Neuronal stem cell (in vitro differentiated cells): ENCODE measurements around the gene ASH1L.
"Not testable (repeated sequence)": the region's sequence is repeated elsewhere in the genome, so short reads cannot be mapped to it uniquely, and the experiment has no call there.

ENCODE experiments used
- DNase-seq: peaks from one replicate; pipeline ENCODE4 v3.0.0-alpha.2; 2013; ENCODE audit warnings: low spot score
- H2AFZ ChIP-seq: one replicate; pipeline ENCODE4 v1.6.1; 2013; ENCODE audit warnings: mild to moderate bottlenecking, low read length, inconsistent platforms
- H2AK5ac ChIP-seq: 2 replicates; pipeline ENCODE4 v1.6.1; 2013; ENCODE audit warnings: low read depth, mild to moderate bottlenecking, inconsistent platforms, low read length, moderate library complexity, mixed read lengths
- H2BK120ac ChIP-seq: 2 replicates; pipeline ENCODE4 v1.6.1; 2013; ENCODE audit warnings: low read depth, mild to moderate bottlenecking, inconsistent platforms, low read length, moderate library complexity, mixed read lengths
- H2BK12ac ChIP-seq: one replicate; pipeline ENCODE4 v1.6.1; 2013; ENCODE audit warnings: low read length, inconsistent platforms
- H2BK15ac ChIP-seq: 2 replicates; pipeline ENCODE4 v1.6.1; 2013; ENCODE audit warnings: mild to moderate bottlenecking, low read length, inconsistent platforms, mixed read lengths
- H2BK5ac ChIP-seq: one replicate; pipeline ENCODE4 v1.6.1; 2013; ENCODE audit warnings: inconsistent platforms, mild to moderate bottlenecking, low read length, moderate library complexity
- H3K14ac ChIP-seq: one replicate; pipeline ENCODE4 v1.6.1; 2013; ENCODE audit warnings: low read length, inconsistent platforms
- H3K18ac ChIP-seq: 2 replicates; pipeline ENCODE4 v1.6.1; 2013; ENCODE audit warnings: low read length, inconsistent platforms
- H3K23ac ChIP-seq: 2 replicates; pipeline ENCODE4 v1.6.1; 2013; ENCODE audit warnings: low read depth, mild to moderate bottlenecking, mixed read lengths, low read length, inconsistent platforms; ENCODE audit not compliant: poor library complexity
- H3K27ac ChIP-seq: replicated peaks from 3 replicates; pipeline ENCODE4 v1.5.1; 2013; ENCODE audit warnings: low read length, inconsistent platforms
- H3K27me3 ChIP-seq, 3 experiments: 2 replicates each; pipeline ENCODE4 v1.6.1; 2013; ENCODE audit warnings: low read length in 3 of 3, mild to moderate bottlenecking in 2 of 3, inconsistent platforms in 1 of 3, low read depth in 1 of 3, mixed read lengths in 1 of 3, moderate library complexity in 1 of 3; ENCODE audit not compliant: control insufficient read depth in 3 of 3, insufficient read depth in 3 of 3
- H3K36me3 ChIP-seq, 2 donors: replicated peaks in 1 of 2; 2 replicates each; pipeline ENCODE4 v1.6.1; 2013; ENCODE audit warnings: low read length in 2 of 2; ENCODE audit not compliant: control insufficient read depth in 2 of 2, insufficient read depth in 2 of 2
- H3K4ac ChIP-seq: 2 replicates; pipeline ENCODE4 v1.6.1; 2013; ENCODE audit warnings: inconsistent platforms, mild to moderate bottlenecking, low read length, moderate library complexity
- H3K4me1 ChIP-seq, 2 donors: 1 replicate in 1 of 2; 2 replicates in 1 of 2; pipeline ENCODE4 v1.6.1; 2013; ENCODE audit warnings: low read length in 2 of 2, low read depth in 1 of 2; ENCODE audit not compliant: control insufficient read depth in 2 of 2, insufficient read depth in 1 of 2
- H3K4me2 ChIP-seq: one replicate; pipeline ENCODE4 v1.6.1; 2013; ENCODE audit warnings: mild to moderate bottlenecking, low read length, inconsistent platforms; ENCODE audit not compliant: insufficient read depth, poor library complexity, severe bottlenecking
- H3K4me3 ChIP-seq, 2 donors: 2 replicates each; pipeline ENCODE4 v1.5.1; 2013; ENCODE audit warnings: low read length in 2 of 2, mild to moderate bottlenecking in 2 of 2, inconsistent platforms in 1 of 2, moderate library complexity in 1 of 2
- H3K79me1 ChIP-seq: one replicate; pipeline ENCODE4 v1.6.1; 2013; ENCODE audit warnings: low read depth, mild to moderate bottlenecking, inconsistent platforms, low read length, moderate library complexity
- H3K9ac ChIP-seq: one replicate; pipeline ENCODE4 v1.6.1; 2013; ENCODE audit warnings: mild to moderate bottlenecking, low read depth, low read length, inconsistent platforms; ENCODE audit not compliant: poor library complexity
- H3K9me3 ChIP-seq, 2 donors: replicated peaks in 1 of 2; 2 replicates each; pipeline versions ENCODE3 to v1.6.1; 2013; ENCODE audit warnings: low read length in 2 of 2, mild to moderate bottlenecking in 2 of 2, inconsistent platforms in 1 of 2, low read depth in 1 of 2, mixed read lengths in 1 of 2, moderate library complexity in 1 of 2; ENCODE audit not compliant: control insufficient read depth in 2 of 2, insufficient read depth in 1 of 2
- H4K8ac ChIP-seq: one replicate; pipeline ENCODE4 v1.6.1; 2013; ENCODE audit warnings: low read depth, mild to moderate bottlenecking, inconsistent platforms, low read length, moderate library complexity
- H4K91ac ChIP-seq: one replicate; pipeline ENCODE4 v1.6.1; 2013; ENCODE audit warnings: low read length, low read depth, mild to moderate bottlenecking, inconsistent platforms; ENCODE audit not compliant: poor library complexity
- WGBS, 2 donors: extraction: QIAGEN DNeasy Blood & Tissue Kit; methylation state at CpG; one replicate each; pipeline ENCODE4 v1.1.7; 2013; ENCODE audit warnings: missing lambda C conversion rate in 2 of 2, mixed read lengths in 1 of 2; ENCODE audit not compliant: insufficient read length in 2 of 2, insufficient replicate concordance in 1 of 2; ENCODE audit errors: extremely low coverage in 2 of 2; 5-methylcytosine and 5-hydroxymethylcytosine counted together

ASH1L gene

DNA sequence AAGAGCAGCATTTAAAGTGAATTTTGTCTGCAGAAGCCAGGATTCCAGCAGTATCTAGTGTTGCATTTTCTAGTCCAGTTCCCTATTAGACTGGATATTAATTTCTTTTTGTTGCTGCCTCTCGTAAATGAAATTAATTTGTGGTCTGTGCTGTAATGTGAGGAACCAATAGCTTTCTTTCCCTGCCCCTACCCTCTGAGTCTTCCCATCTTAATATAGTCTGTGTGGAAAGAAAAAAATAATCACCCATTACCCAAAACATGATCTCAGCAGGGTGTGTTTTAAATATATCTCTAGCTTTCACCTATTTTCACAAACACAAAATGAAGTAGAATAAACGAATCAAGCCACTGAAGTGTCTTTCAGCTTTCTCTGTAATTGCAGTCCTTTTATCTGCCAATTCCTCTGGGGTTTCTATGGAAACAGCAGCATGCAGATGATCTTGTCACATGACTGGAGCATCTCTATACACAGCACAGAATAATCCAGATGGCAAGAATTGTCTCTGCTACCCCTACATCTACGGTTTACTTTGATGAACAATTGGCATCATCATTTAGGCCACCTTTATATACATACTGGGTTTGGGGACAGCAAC, 33.4 kb upstream of the ASH1L start:
- H3K9me3 ChIP-seq, H2BK120ac ChIP-seq, H2AFZ ChIP-seq, H3K27ac ChIP-seq, H3K79me1 ChIP-seq, H3K14ac ChIP-seq, H2BK5ac ChIP-seq, H3K36me3 ChIP-seq, H3K27me3 ChIP-seq, H3K4me3 ChIP-seq, H3K18ac ChIP-seq, H3K4me2 ChIP-seq, H4K8ac ChIP-seq, H2AK5ac ChIP-seq, H2BK15ac ChIP-seq, H3K4ac ChIP-seq, H3K4me1 ChIP-seq, DNase-seq, H2BK12ac ChIP-seq, H3K23ac ChIP-seq, H3K9ac ChIP-seq, H4K91ac ChIP-seq: not testable (repeated sequence)
- WGBS, 2 donors, result no CpG with 5 or more reads among the region's 3 CpGs

DNA sequence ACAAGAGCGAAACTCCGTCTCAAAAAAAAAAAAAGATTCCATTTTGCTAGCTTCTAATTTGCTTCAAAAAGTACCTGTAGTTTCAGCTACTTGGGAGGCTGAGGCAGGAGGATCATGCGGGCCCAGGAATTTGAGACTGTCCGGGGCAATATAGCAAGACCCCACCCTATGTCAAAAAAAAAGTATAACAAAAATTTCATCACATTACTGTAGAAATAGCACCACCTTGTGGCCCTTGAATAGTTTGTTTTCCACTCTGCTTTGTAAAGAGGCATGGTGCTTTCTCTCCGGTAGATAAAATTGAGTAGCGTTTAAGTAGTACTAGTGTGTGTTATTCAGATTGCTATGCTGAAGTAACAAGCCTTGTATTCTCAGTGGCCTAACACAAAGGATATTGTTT, 29.2 kb upstream of the ASH1L start:
- Histone ChIP-seq H3K4me1 (peaks cover 0 to 9% of the 10 kb centered on the region in 2 donors), H3K18ac (no peak overlapping the region), H3K4ac (no peak overlapping the region), H3K79me1 (peaks cover 1% of the 10 kb centered on the region), H3K4me2 (no peak overlapping the region), H2BK120ac (no peak overlapping the region), H4K8ac (no peak overlapping the region), H3K23ac (no peak overlapping the region), H3K27me3 (no peaks in the 10 kb centered on the region), H2AK5ac (no peak overlapping the region), H3K4me3 (no peak overlapping the region), H2BK12ac (no peak overlapping the region), H3K9ac (no peak overlapping the region), H3K9me3 (no peaks in the 10 kb centered on the region), H2AFZ (no peak overlapping the region), H3K36me3 (peaks cover 0 to 4% of the 10 kb centered on the region in 2 donors), H4K91ac (no peak overlapping the region), H3K27ac (no peak overlapping the region), H2BK15ac (no peak overlapping the region), H2BK5ac (no peak overlapping the region), H3K14ac (no peak overlapping the region)
- DNase-seq, result peak; percentile 21
- WGBS, 2 donors, result no CpG with 5 or more reads among the region's 6 CpGs

DNA sequence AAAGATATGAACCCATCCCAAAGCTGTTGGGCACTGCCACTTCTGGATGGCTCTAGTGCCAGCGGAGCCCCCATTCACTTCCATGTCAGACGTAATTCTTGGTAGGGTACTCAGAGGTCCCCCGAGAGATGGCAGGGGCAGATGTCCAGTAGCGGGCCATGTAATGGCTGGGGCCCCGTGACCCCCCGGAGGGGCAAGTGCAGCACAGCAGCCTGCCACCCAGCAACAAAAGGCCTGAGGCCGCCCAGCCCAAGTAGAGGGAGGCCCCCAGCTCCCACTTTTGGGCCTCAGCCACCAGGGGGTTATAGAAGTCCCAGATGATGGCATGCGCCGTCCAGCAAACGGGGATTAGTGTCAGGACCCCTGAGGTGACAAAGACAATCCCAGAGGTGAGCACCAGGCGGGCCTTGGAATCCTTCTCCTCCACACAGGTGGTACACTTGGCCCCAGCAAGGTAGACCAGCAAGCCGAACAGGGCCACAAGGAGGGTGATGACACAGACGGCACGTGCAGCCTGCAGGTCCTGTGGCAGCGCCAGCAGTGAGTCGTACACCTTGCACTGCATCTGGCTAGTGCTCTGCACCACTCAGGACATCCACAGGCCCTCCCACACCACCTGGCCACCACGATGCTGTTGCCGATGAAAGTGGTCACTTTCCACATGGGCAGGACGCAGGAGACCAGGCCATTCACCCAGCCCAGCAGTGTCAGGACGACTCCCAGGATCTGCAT, 28.1 kb upstream of the ASH1L start:
- Histone ChIP-seq H3K18ac (peak overlapping the region; percentile 59), H4K8ac (peak overlapping the region; percentile 23), H3K14ac (peak overlapping the region; percentile 17)
- WGBS, 2 donors, result no CpG with 5 or more reads among the region's 20 CpGs
- not testable (repeated sequence) for H3K9me3 ChIP-seq, H2BK15ac ChIP-seq, H2AFZ ChIP-seq, H2BK5ac ChIP-seq, H3K36me3 ChIP-seq, H2BK12ac ChIP-seq, DNase-seq, H3K27ac ChIP-seq, H3K4me3 ChIP-seq, H3K4ac ChIP-seq, H3K9ac ChIP-seq, H3K4me1 ChIP-seq, H2AK5ac ChIP-seq, H2BK120ac ChIP-seq, H4K91ac ChIP-seq, H3K79me1 ChIP-seq, H3K4me2 ChIP-seq, H3K23ac ChIP-seq, H3K27me3 ChIP-seq

DNA sequence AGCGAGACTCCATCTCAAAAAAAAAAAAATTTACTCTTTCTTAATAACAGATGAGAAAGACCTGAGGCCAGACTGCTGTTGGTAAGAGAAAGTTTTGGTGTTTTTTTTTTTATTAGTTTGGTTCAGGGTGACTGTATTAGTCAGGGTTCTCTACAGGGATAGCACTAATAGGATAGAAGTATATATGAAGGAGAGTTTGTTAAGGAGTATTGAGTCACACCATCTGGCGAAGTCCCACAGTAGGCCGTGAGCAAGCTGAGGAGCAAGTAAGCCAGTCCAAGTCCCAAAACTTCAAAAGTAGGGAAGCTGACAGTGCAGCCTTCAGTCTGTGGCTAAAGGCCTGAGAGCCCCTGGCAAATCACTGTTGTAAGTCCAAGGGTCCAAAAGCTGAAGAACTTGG, 26.7 kb upstream of the ASH1L start:
- not testable (repeated sequence) for H3K9ac ChIP-seq, H2AK5ac ChIP-seq, H3K18ac ChIP-seq, H3K9me3 ChIP-seq, DNase-seq, H3K36me3 ChIP-seq, H2BK5ac ChIP-seq, H3K4me3 ChIP-seq, H3K27ac ChIP-seq, H2BK12ac ChIP-seq, H3K27me3 ChIP-seq, H3K23ac ChIP-seq, H4K91ac ChIP-seq, H2AFZ ChIP-seq, H3K14ac ChIP-seq, H2BK15ac ChIP-seq, H3K79me1 ChIP-seq, H2BK120ac ChIP-seq, H3K4ac ChIP-seq, H3K4me1 ChIP-seq, H3K4me2 ChIP-seq, H4K8ac ChIP-seq
- WGBS, 2 donors, result no CpG with 5 or more reads among the region's 3 CpGs
